ENCODE data around the gene PTGER1. TPM values are rescaled to one million over a fixed set of nuclear protein-coding genes. Genes with fewer than 3 reads are reported as not detected.

Gene PTGER1
- total RNA-seq, 1 experiment from 2014 or later = 0.63 TPM

- Mint-ChIP-seq H3K27ac (no peak overlapping the region; a peak in 2 of 7 replicates), H3K9me3 (no peaks in the 10 kb centered on the region), H3K4me1 (peaks cover 12 to 15% of the 10 kb centered on the region in 2 experiments), H3K27me3 (ENCODE audit: low read depth) (peaks cover 14% of the 10 kb centered on the region), H3K36me3 (ENCODE audit: insufficient read depth in 1 of 3, low read depth in 3 of 3) (peaks cover 0 to 8% (median 0%) of the 10 kb centered on the region in 3 experiments; a peak in 3 of 7 replicates), H3K4me3 (peak overlapping the region; percentile 8 to 34; a peak in 1 of 5 replicates)
- no peak overlapping the region for H3K56ac ChIP-seq (ENCODE audit: insufficient read length, low read depth, low read length)
- no peak overlapping the region for H4K5ac ChIP-seq (ENCODE audit: insufficient read length, low read depth, low read length)
- peaks cover 7% of the 10 kb centered on the region for H3K23me2 ChIP-seq (ENCODE audit: insufficient read length, low read depth, low read length, poor library complexity, severe bottlenecking)
- no peak overlapping the region for H3K27ac ChIP-seq (ENCODE audit: insufficient read length, low read depth, low read length)
- no peak overlapping the region for H2BK20ac ChIP-seq (ENCODE audit: low read depth, low read length, poor library complexity, severe bottlenecking)
- H2BK12ac ChIP-seq (ENCODE audit: insufficient read length, low read depth, low read length) = no peak overlapping the region
- no CpG with 5 or more reads among the region's 17 CpGs for WGBS (ENCODE audit: extremely low coverage, insufficient read length, low lambda C conversion rate)
- no peaks in the 10 kb centered on the region for H4K20me1 ChIP-seq (ENCODE audit: control insufficient read depth, insufficient read depth, insufficient read length)
- no peak overlapping the region for H4K8ac ChIP-seq (replicated peaks; ENCODE audit: insufficient read length, low read depth, low read length)
- H3K27me3 ChIP-seq (ENCODE audit: insufficient read depth, low read length) = no peaks in the 10 kb centered on the region
- H3K14ac ChIP-seq (ENCODE audit: insufficient read depth, low read length) = no peak overlapping the region
- no peak overlapping the region for H2BK120ac ChIP-seq (ENCODE audit: low read depth, low read length, poor library complexity, severe bottlenecking)
- no peak overlapping the region for H2BK5ac ChIP-seq (ENCODE audit: insufficient read length, low read length)
- H3K23ac ChIP-seq (ENCODE audit: insufficient read length, low read depth, low read length) = no peak overlapping the region
- no peak overlapping the region for H3K4me2 ChIP-seq (ENCODE audit: insufficient read depth, insufficient read length, low read length)
- no peak overlapping the region for H4K91ac ChIP-seq (ENCODE audit: insufficient read length, low read depth, low read length)
- H3K79me2 ChIP-seq (ENCODE audit: insufficient read depth, low read length) = peaks cover 5% of the 10 kb centered on the region; the same call in 1 of the 2 replicates
- TF ChIP-seq CTCF (conservative IDR thresholded peaks at IDR 0.05) = no peak
- no peak overlapping the region for H3T11ph ChIP-seq (ENCODE audit: low read length)
- no peak overlapping the region for H3K4ac ChIP-seq (ENCODE audit: low read depth, low read length)
- no peaks in the 10 kb centered on the region for H3K4me1 ChIP-seq (ENCODE audit: insufficient read depth, low read length)
- H3K18ac ChIP-seq (ENCODE audit: insufficient read length, low read depth, low read length) = no peak overlapping the region
- no peak overlapping the region for H2AFZ ChIP-seq (ENCODE audit: low read length)
- H3K9me3 ChIP-seq (ENCODE audit: control insufficient read depth, low read depth, low read length) = no peaks in the 10 kb centered on the region
- H3K9ac ChIP-seq (ENCODE audit: extremely low read depth, insufficient read length, low read length) = no peak overlapping the region
- peaks cover 4% of the 10 kb centered on the region for H3K79me1 ChIP-seq (ENCODE audit: insufficient read depth, low read depth, low read length, poor library complexity, severe bottlenecking)
- H2AK5ac ChIP-seq (ENCODE audit: insufficient read length, low read length) = no peak overlapping the region
- no peak for DNase-seq
- no peak overlapping the region for H2BK15ac ChIP-seq (ENCODE audit: low read depth, low read length)
These were observed 39.7 kb downstream of the PTGER1 start for GRCh38 chr19:14435320-14436050.
